ENCODE data around the gene ST6GAL1. TPM values are rescaled to one million over a fixed set of nuclear protein-coding genes. Genes with fewer than 3 reads are reported as not detected.

ST6GAL1 gene
- polyA plus RNA-seq, 3 donors: 19.0 to 24.4 (median 20.5) TPM

DNA sequence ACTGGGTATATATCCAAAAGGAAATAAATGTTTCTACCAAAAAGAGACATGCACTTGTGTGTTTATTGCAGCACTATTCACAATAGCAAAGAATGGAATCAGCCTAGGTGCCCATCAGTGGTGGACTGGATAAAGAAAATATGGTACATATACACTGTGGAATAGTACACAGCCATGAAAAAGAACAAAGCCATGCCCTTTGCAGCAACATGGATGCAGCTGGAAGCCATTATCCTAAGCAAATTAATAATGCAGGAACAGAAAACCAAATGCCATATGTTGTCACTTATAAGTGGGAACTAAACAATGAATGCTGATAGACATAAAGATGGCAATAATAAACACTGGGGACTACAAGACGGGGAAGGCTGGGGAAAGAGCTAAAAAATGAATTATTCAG is 106.1 kb downstream of the ST6GAL1 start:
- intact Hi-C loops (cut with micrococcal nuclease): no loop called here
- H3K79me2 ChIP-seq (ENCODE audit: insufficient read depth, low read length): peaks cover 6% of the 10 kb centered on the region
- no peak for DNase-seq
- no peaks in the 10 kb centered on the region for H3K27me3 ChIP-seq (ENCODE audit: control insufficient read depth in 2 of 2, insufficient read depth in 2 of 2, low read length in 2 of 2)
- no peaks in the 10 kb centered on the region for H3K27me3 Mint-ChIP-seq (ENCODE audit: low read depth in 3 of 3)
- H3K4me2 ChIP-seq (replicated peaks; ENCODE audit: extremely low read depth, low read length, poor library complexity, severe bottlenecking): no peak overlapping the region
- no peak overlapping the region for H3K4me3 ChIP-seq (replicated peaks in 1 of 3; ENCODE audit: low read depth in 2 of 3, low read length in 3 of 3)
- peaks cover 0 to 14% (median 13%) of the 10 kb centered on the region in 7 donors for H3K9me3 Mint-ChIP-seq
- peaks cover 12 to 30% of the 10 kb centered on the region in 2 donors for H3K36me3 ChIP-seq (replicated peaks in 1 of 2; ENCODE audit: control insufficient read depth in 1 of 2, insufficient read depth in 2 of 2, low read length in 2 of 2)
- no peaks in the 10 kb centered on the region for H4K20me1 ChIP-seq (ENCODE audit: insufficient read depth, low read length)
- H2AFZ ChIP-seq (ENCODE audit: insufficient read depth, low read depth, low read length, poor library complexity, severe bottlenecking): no peak overlapping the region
- no peaks in the 10 kb centered on the region for H3K9me3 ChIP-seq (replicated peaks in 1 of 2; ENCODE audit: control insufficient read depth in 1 of 2, insufficient read depth in 1 of 2, low read length in 2 of 2)
- no peak overlapping the region for H3K27ac ChIP-seq (ENCODE audit: low read depth in 1 of 2, low read length in 2 of 2)
- H3K36me3 Mint-ChIP-seq: peaks cover 46 to 47% of the 10 kb centered on the region in 2 donors
- TF ChIP-seq, protein P1, sequence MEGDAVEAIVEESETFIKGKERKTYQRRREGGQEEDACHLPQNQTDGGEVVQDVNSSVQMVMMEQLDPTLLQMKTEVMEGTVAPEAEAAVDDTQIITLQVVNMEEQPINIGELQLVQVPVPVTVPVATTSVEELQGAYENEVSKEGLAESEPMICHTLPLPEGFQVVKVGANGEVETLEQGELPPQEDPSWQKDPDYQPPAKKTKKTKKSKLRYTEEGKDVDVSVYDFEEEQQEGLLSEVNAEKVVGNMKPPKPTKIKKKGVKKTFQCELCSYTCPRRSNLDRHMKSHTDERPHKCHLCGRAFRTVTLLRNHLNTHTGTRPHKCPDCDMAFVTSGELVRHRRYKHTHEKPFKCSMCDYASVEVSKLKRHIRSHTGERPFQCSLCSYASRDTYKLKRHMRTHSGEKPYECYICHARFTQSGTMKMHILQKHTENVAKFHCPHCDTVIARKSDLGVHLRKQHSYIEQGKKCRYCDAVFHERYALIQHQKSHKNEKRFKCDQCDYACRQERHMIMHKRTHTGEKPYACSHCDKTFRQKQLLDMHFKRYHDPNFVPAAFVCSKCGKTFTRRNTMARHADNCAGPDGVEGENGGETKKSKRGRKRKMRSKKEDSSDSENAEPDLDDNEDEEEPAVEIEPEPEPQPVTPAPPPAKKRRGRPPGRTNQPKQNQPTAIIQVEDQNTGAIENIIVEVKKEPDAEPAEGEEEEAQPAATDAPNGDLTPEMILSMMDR (IDR thresholded peaks at IDR 0.05): no peak
- no peak overlapping the region for H3K27ac Mint-ChIP-seq
- no CpG with 5 or more reads among the region's 1 CpG for WGBS (ENCODE audit: insufficient coverage)
- H3K4me1 ChIP-seq (ENCODE audit: control insufficient read depth in 1 of 2, insufficient read depth in 2 of 2, low read length in 2 of 2): peaks cover 4 to 9% of the 10 kb centered on the region in 2 donors
- no peak overlapping the region for H3K9ac ChIP-seq (ENCODE audit: insufficient read depth, low read length, poor library complexity, severe bottlenecking)
- no peak overlapping the region for H3K4me3 Mint-ChIP-seq
- peaks cover 8% of the 10 kb centered on the region for H3K4me1 Mint-ChIP-seq

DNA sequence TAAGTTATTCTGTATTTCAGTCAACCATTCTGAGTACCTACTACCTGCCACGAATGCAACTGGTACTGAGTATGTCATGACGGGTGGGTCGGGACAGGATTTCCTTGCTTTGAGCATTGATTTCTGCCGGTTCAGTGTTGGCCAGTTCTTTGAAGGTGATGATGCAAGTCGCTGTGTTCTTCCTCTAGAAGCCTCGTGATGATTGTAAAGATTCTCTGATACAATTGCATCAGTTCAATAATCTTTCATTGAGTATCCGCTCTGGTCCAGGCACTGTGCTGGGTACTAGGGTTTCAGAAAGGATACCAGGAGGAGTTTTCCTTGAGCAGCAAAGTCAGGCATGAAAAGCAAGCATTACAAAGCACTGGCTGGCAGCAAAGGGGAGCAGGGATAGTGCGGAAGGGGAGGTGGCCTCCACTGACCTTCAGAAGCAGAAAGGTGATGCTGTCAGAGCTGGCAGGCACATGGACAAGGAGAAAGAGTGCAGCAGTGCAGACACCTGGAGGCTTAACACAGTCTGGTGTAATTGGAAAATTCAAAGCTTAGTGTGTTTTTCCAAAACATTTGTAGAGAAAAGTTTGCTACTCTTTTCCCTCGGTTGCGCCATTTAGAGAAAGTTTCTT is 108.9 kb downstream of the ST6GAL1 start:
- peaks cover 32% of the 10 kb centered on the region for H3K4me1 Mint-ChIP-seq
- Histone ChIP-seq H3K9ac (ENCODE audit: insufficient read depth, low read length, poor library complexity, severe bottlenecking) (no peak overlapping the region), H3K27me3 (ENCODE audit: control insufficient read depth in 2 of 2, insufficient read depth in 2 of 2, low read length in 2 of 2) (no peaks in the 10 kb centered on the region), H3K79me2 (ENCODE audit: insufficient read depth, low read length) (no peaks in the 10 kb centered on the region), H2AFZ (ENCODE audit: insufficient read depth, low read depth, low read length, poor library complexity, severe bottlenecking) (no peak overlapping the region), H3K4me3 (replicated peaks in 1 of 3; ENCODE audit: low read depth in 2 of 3, low read length in 3 of 3) (no peak overlapping the region), H3K4me2 (replicated peaks; ENCODE audit: extremely low read depth, low read length, poor library complexity, severe bottlenecking) (no peak overlapping the region), H3K27ac (ENCODE audit: low read depth in 1 of 2, low read length in 2 of 2) (no peak overlapping the region), H3K4me1 (ENCODE audit: control insufficient read depth in 1 of 2, insufficient read depth in 2 of 2, low read length in 2 of 2) (peaks cover 30 to 35% of the 10 kb centered on the region in 2 donors), H3K9me3 (replicated peaks in 1 of 2; ENCODE audit: control insufficient read depth in 1 of 2, insufficient read depth in 1 of 2, low read length in 2 of 2) (no peaks in the 10 kb centered on the region), H4K20me1 (ENCODE audit: insufficient read depth, low read length) (no peaks in the 10 kb centered on the region), H3K36me3 (replicated peaks in 1 of 2; ENCODE audit: control insufficient read depth in 1 of 2, insufficient read depth in 2 of 2, low read length in 2 of 2) (peaks cover 18 to 37% of the 10 kb centered on the region in 2 donors)
- no peak for DNase-seq
- TF ChIP-seq, protein P1 (IDR thresholded peaks at IDR 0.05): no peak
- no peak overlapping the region for H3K4me3 Mint-ChIP-seq
- H3K36me3 Mint-ChIP-seq: peaks cover 46% of the 10 kb centered on the region in 2 donors
- H3K27ac Mint-ChIP-seq: no peak overlapping the region
- H3K27me3 Mint-ChIP-seq (ENCODE audit: low read depth in 3 of 3): no peaks in the 10 kb centered on the region
- H3K9me3 Mint-ChIP-seq: peaks cover 0 to 13% (median 10%) of the 10 kb centered on the region in 7 donors
- intact Hi-C loops (cut with micrococcal nuclease): no loop called here
- 88% methylated on average over 7 of the region's 10 CpGs for WGBS (ENCODE audit: insufficient coverage)
